Stimulated activated CD4-positive, alpha-beta T cell treated with anti-CD3 and anti-CD28 coated beads, Interleukin-2, amount 100 ng/mL, for 48 hours (primary cell): Measurements from ENCODE around the gene TTLL10.
"Not testable (repeated sequence)": the region's sequence is repeated elsewhere in the genome, so short reads cannot be mapped to it uniquely, and the experiment has no call there.

Experiments used
- DNase-seq, 2 donors: peaks; one replicate each; pipeline ENCODE4 v3.0.0-alpha.2; 2020

Gene TTLL10

DNA sequence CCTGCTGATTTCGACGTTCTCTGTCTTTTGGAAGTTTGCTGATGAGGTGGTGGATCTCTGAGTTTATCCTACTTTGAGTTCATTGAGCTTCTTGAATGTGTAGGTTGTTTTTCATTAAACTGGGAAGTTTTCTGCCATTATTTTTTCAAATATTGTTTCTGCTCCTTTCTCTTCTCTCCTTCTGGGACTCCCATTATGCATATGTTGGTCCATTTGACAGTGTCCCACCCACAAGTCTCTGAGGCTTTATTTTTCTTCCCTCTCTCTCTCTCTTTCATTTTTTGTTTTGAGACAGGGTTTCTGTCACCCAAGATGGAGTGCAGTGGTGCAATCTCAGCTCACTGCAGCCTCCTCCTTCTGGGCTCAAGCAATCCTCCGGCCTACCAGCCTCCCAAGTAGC, 21.0 kb downstream of the TTLL10 start:
- DNase-seq, result no peak

GRCh38 chr1:1195726-1196125, 22.0 kb downstream of the TTLL10 start:
- not testable (repeated sequence) for DNase-seq

DNA sequence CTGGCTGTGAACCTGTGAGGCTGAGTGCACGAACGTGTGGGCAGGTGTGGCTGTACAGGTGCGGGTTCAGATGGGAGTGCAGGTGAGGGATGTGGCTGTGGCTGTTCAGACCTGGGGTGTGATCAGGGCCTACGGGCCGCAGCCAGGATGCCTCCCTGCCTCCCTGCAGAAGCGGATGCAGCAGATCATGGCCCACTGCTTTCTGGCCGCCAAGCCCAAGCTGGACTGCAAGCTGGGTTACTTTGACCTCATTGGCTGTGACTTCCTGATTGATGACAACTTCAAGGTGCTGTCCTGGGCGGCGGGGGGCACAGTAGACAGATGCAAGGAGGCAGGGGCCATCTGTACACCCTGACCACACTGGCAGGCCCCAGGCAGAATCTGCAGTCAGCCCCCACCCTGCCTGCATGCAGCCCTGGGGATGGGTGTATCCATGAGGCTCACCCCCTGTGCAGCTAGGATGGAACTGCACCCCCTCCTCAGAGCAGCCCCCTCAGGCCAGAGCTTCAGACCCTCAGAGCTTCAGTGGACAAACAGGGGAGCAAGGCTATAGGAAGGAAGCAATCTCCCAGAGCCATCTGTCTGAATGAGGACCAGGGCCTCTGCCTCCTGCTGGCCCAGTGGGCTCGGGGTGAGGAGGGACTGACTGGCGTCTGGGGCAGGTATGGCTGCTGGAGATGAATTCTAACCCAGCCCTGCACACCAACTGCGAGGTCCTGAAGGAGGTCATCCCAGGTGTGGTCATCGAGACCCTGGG, 22.9 kb downstream of the TTLL10 start:
- no peak for DNase-seq

GRCh38 chr1:1197188-1197500, 23.5 kb downstream of the TTLL10 start:
- DNase-seq, result no peak

- no peak for DNase-seq
These were observed 24.1 kb downstream of the TTLL10 start for GRCh38 chr1:1197551-1198422.

GRCh38 chr1:1198423-1199140, 24.9 kb downstream of the TTLL10 start:
- DNase-seq, result no peak

- no peak for DNase-seq
These were observed 25.7 kb downstream of the TTLL10 start for GRCh38 chr1:1199141-1199960.

GRCh38 chr1:1199961-1200875, 26.5 kb downstream of the TTLL10 start:
- DNase-seq, result no peak

- peak; percentile 82 to 90 for DNase-seq
These were observed 27.5 kb downstream of the TTLL10 start for GRCh38 chr1:1200876-1201810.

- DNase-seq, result no peak
These were observed 29.3 kb downstream of the TTLL10 start for GRCh38 chr1:1202831-1203560.

DNA sequence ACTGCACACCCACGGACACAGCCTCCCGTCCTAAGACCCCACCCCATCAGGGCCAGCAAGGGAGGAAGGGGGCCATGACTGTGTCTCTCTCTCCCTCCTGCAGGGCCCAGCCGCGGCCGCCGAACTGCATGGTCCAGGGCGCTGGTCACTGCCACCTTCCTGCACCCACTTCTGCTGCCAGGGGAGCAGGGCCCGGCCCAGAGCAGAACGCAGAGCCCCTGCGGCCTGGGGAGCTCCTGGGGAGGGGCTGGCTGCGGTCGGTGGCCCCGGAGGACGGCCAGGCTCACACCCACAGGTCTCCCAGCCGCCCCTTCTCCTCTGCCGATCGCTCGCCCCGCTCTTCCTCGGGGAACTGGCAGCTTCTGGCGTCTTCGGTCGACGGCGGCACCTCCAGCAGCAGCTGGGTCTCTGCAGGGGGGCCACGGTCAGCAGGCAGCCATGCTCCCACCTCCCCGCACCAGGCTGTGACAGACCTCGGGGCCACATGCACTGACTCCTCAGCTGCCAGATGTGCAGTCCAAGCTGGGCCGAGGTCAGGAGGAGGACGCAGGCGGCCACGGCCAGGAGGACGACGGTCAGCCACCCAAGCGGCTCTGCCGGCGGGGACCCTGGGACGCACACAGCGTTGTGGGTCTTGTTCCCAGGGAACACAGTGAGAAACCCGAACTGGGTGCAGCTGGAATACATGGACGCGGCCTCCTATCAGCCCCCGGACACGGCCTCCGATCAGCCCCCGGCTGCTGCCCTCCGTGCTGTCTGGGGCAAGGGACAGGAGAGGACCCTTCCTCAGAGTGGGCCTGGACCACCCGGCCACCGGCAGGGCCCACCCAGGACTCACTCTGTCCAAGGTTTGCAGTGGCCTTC, 30.1 kb downstream of the TTLL10 start:
- DNase-seq, result no peak

GRCh38 chr1:1204425-1204920, 30.8 kb downstream of the TTLL10 start:
- no peak for DNase-seq

GRCh38 chr1:1204998-1205768, 31.5 kb downstream of the TTLL10 start:
- DNase-seq, result no peak

GRCh38 chr1:1205769-1206375, 32.2 kb downstream of the TTLL10 start:
- DNase-seq, result no peak

GRCh38 chr1:1206376-1206965, 32.8 kb downstream of the TTLL10 start, which contains the start of gene TNFRSF18:
TSS of gene TNFRSF18 (minus strand) at chr1:1206592. CDS start at chr1:1206571, 21 bp downstream.
- DNase-seq, result no peak

- DNase-seq, result no peak
These were observed 33.4 kb downstream of the TTLL10 start for GRCh38 chr1:1206966-1207531.
